Measurements from ENCODE around the gene WARS2.

Gene WARS2

DNA sequence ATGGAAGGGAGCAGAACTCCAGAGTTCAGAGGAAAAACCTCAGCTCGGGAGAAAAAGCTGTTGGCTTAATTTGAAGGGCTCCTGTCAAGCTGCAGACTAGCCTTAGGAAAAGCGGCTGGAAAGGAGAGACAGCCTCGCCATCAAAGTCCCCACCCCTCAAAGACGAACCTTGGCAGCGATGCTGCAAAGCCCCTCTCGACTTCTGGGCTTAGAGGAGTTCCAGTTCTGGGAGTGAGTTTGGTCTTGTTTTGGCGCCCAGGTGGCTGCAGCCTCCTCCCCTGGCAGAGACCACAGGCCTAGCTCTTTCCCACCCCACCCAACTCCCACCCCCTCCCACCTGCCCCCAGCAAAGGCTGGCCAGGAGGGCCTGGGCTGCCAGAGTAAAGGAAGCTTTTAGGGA lies 143.2 kb downstream of the WARS2 start:
- H3K79me2 ChIP-seq (ENCODE audit: insufficient read depth, low read length), result no peaks in the 10 kb centered on the region
- H3K9ac ChIP-seq (ENCODE audit: low read length), result no peak overlapping the region
- no peaks in the 10 kb centered on the region for H3K4me1 ChIP-seq (ENCODE audit: insufficient read depth, low read length, severe bottlenecking)
- no peaks in the 10 kb centered on the region for H3K9me2 ChIP-seq (ENCODE audit: low read depth, low read length)
- no peak overlapping the region for H3K4me2 ChIP-seq (ENCODE audit: low read length)
- no peaks in the 10 kb centered on the region for H3K36me3 ChIP-seq (ENCODE audit: insufficient read depth, low read length)
- no peaks in the 10 kb centered on the region for H4K20me1 ChIP-seq (ENCODE audit: insufficient read depth, low read length)
- TF ChIP-seq, protein P1, sequence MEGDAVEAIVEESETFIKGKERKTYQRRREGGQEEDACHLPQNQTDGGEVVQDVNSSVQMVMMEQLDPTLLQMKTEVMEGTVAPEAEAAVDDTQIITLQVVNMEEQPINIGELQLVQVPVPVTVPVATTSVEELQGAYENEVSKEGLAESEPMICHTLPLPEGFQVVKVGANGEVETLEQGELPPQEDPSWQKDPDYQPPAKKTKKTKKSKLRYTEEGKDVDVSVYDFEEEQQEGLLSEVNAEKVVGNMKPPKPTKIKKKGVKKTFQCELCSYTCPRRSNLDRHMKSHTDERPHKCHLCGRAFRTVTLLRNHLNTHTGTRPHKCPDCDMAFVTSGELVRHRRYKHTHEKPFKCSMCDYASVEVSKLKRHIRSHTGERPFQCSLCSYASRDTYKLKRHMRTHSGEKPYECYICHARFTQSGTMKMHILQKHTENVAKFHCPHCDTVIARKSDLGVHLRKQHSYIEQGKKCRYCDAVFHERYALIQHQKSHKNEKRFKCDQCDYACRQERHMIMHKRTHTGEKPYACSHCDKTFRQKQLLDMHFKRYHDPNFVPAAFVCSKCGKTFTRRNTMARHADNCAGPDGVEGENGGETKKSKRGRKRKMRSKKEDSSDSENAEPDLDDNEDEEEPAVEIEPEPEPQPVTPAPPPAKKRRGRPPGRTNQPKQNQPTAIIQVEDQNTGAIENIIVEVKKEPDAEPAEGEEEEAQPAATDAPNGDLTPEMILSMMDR (IDR thresholded peaks at IDR 0.05; ENCODE audit: low read length), result no peak
- TF ChIP-seq EZH2 (IDR thresholded peaks at IDR 0.05; ENCODE audit: borderline replicate concordance, low read length), result no peak
- no peaks in the 10 kb centered on the region for H3F3A ChIP-seq (ENCODE audit: insufficient read depth, low read length)
- H3K4me3 ChIP-seq (ENCODE audit: low read depth, low read length, poor library complexity, severe bottlenecking), result no peak overlapping the region
- H3K9me3 ChIP-seq (ENCODE audit: low read length), result no peaks in the 10 kb centered on the region
- H3K27me3 ChIP-seq (ENCODE audit: insufficient read depth, low read length), result no peaks in the 10 kb centered on the region; the same call in 1 of the 2 replicates
- no peak overlapping the region for H2AFZ ChIP-seq (ENCODE audit: low read length)
- no peak overlapping the region for H3K27ac ChIP-seq (ENCODE audit: low read depth, low read length, poor library complexity, severe bottlenecking)

DNA sequence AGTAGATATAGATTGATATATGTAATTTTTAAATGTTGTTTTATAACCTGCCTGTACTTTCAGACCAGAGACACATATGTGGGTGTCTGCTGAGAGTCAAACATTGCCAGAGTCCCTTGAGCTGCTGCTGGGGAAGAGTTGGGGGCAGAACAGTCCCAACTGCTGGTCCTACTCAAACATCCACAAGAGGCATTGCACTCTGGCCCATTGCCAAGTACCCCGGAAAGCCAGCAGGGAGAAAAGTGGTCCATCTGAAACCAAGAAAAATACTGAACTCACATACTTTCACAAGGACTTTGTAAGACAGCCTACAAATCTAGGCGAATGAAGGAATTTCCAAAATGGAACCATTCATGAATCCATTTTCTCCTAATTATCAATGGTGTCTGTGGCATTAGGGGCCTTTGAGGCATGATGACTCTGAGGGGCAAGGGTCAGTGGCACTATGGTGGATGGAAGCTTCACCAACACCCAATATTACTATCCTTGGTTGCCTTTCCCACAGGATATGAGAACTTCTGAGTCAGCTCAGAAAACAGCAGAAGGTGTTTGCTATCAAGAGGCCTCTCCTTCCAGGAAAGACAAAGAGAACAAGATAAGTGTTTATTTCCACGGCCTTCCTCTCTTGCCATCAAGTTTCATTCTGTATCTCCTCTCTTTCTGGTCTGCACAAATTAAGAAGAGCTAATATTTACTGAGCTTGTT lies 145.0 kb downstream of the WARS2 start:
- H3K27me3 ChIP-seq (ENCODE audit: insufficient read depth, low read length), result no peaks in the 10 kb centered on the region; the same call in 1 of the 2 replicates
- TF ChIP-seq, protein P1 (IDR thresholded peaks at IDR 0.05; ENCODE audit: low read length), result no peak
- no peak for TF ChIP-seq EZH2 (IDR thresholded peaks at IDR 0.05; ENCODE audit: borderline replicate concordance, low read length)
- H3K9ac ChIP-seq (ENCODE audit: low read length), result no peak overlapping the region
- H3K4me2 ChIP-seq (ENCODE audit: low read length), result no peak overlapping the region
- H3K79me2 ChIP-seq (ENCODE audit: insufficient read depth, low read length), result no peaks in the 10 kb centered on the region
- no peaks in the 10 kb centered on the region for H3F3A ChIP-seq (ENCODE audit: insufficient read depth, low read length)
- H3K27ac ChIP-seq (ENCODE audit: low read depth, low read length, poor library complexity, severe bottlenecking), result no peak overlapping the region
- H3K9me3 ChIP-seq (ENCODE audit: low read length), result no peaks in the 10 kb centered on the region
- no peak overlapping the region for H3K4me3 ChIP-seq (ENCODE audit: low read depth, low read length, poor library complexity, severe bottlenecking)
- H2AFZ ChIP-seq (ENCODE audit: low read length), result no peak overlapping the region
- no peaks in the 10 kb centered on the region for H4K20me1 ChIP-seq (ENCODE audit: insufficient read depth, low read length)
- H3K4me1 ChIP-seq (ENCODE audit: insufficient read depth, low read length, severe bottlenecking), result no peaks in the 10 kb centered on the region
- no peaks in the 10 kb centered on the region for H3K9me2 ChIP-seq (ENCODE audit: low read depth, low read length)
- no peaks in the 10 kb centered on the region for H3K36me3 ChIP-seq (ENCODE audit: insufficient read depth, low read length)

DNA sequence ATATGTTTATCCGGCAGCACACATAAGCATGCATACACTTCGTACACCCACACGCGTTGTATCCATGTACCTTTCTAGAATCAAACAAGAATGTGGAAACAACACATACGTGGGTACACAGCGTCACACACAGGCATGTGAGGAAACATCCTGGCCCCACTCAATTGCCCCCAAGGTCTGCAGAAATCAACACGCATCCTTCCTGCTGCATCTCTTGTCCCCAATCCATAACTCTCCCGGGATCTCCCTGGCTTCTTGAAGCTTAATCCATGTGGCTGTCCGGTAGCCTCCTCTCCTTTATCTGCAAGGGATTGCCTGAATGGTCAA lies 146.8 kb downstream of the WARS2 start:
- no peak overlapping the region for H3K4me3 ChIP-seq (ENCODE audit: low read depth, low read length, poor library complexity, severe bottlenecking)
- H3K4me2 ChIP-seq (ENCODE audit: low read length), result no peak overlapping the region
- no peak overlapping the region for H2AFZ ChIP-seq (ENCODE audit: low read length)
- no peaks in the 10 kb centered on the region; the same call in 1 of the 2 replicates for H3K27me3 ChIP-seq (ENCODE audit: insufficient read depth, low read length)
- no peaks in the 10 kb centered on the region for H3K9me2 ChIP-seq (ENCODE audit: low read depth, low read length)
- no peaks in the 10 kb centered on the region for H3K36me3 ChIP-seq (ENCODE audit: insufficient read depth, low read length)
- H3K9me3 ChIP-seq (ENCODE audit: low read length), result no peaks in the 10 kb centered on the region
- no peak overlapping the region for H3K27ac ChIP-seq (ENCODE audit: low read depth, low read length, poor library complexity, severe bottlenecking)
- no peak for TF ChIP-seq EZH2 (IDR thresholded peaks at IDR 0.05; ENCODE audit: borderline replicate concordance, low read length)
- TF ChIP-seq, protein P1 (IDR thresholded peaks at IDR 0.05; ENCODE audit: low read length), result peak; percentile 16; the same call in 1 of the 2 replicates
- H3F3A ChIP-seq (ENCODE audit: insufficient read depth, low read length), result no peaks in the 10 kb centered on the region
- H3K4me1 ChIP-seq (ENCODE audit: insufficient read depth, low read length, severe bottlenecking), result no peaks in the 10 kb centered on the region
- H3K9ac ChIP-seq (ENCODE audit: low read length), result no peak overlapping the region
- H3K79me2 ChIP-seq (ENCODE audit: insufficient read depth, low read length), result no peaks in the 10 kb centered on the region
- no peaks in the 10 kb centered on the region for H4K20me1 ChIP-seq (ENCODE audit: insufficient read depth, low read length)

All from OCI-LY1 (cell line).